PFSK-1 (cell line): ENCODE measurements around the gene ZBTB25.

Experiments used
- FOXP2 ChIP-seq: optimal IDR thresholded peaks from 2 replicates; pipeline ENCODE3; 2011; ENCODE audit warnings: borderline replicate concordance, control low read depth, inconsistent platforms; ENCODE audit not compliant: insufficient read depth; ENCODE audit errors: extremely low read length, extremely low read depth
- POLR2AphosphoS5 ChIP-seq: IDR thresholded peaks from 2 replicates; pipeline ENCODE4 v1.6.1; 2012; ENCODE audit warnings: low read depth, mild to moderate bottlenecking, control low read depth, low read length, moderate library complexity
- SIN3A ChIP-seq: IDR thresholded peaks from 2 replicates; pipeline ENCODE4 v1.6.1; 2012; ENCODE audit warnings: mild to moderate bottlenecking, low read length, moderate library complexity, borderline replicate concordance; ENCODE audit not compliant: insufficient read depth
- TAF1 ChIP-seq: IDR thresholded peaks from 2 replicates; pipeline ENCODE4 v1.6.1; 2012; ENCODE audit warnings: low read length, control low read depth, borderline replicate concordance; ENCODE audit not compliant: insufficient read depth
- TF ChIP-seq, protein P1 (sequence below), 2 experiments: IDR thresholded peaks; 2 replicates each; pipeline versions ENCODE4 v1.6.1 to v1.8.0; 2011 to 2012; ENCODE audit warnings: low read depth in 2 of 2, low read length in 2 of 2, control low read depth in 1 of 2, inconsistent platforms in 1 of 2, mild to moderate bottlenecking in 1 of 2, moderate library complexity in 1 of 2; ENCODE audit not compliant: insufficient read depth in 1 of 2

ZBTB25 gene

DNA sequence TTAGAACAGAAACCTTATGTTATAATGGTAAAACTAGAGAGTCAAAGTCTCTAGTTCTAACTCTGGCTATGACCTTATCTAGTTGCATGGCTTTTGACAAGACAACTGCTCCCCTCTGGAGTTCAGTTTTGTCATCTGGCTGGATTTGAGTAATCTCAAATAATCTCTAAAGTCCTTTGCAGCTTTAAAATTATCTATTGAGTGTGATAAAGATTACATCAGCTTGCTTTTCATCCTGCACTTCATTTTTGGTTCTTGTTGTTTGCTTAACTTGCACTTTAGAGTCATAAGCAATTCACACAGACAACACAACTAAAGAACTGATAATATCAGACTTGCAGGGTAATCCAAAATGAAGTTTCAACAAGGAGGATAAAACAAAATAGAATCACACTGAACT lies 36.1 kb downstream of the ZBTB25 start:
- no peak for TF ChIP-seq FOXP2
- TF ChIP-seq, protein P1, sequence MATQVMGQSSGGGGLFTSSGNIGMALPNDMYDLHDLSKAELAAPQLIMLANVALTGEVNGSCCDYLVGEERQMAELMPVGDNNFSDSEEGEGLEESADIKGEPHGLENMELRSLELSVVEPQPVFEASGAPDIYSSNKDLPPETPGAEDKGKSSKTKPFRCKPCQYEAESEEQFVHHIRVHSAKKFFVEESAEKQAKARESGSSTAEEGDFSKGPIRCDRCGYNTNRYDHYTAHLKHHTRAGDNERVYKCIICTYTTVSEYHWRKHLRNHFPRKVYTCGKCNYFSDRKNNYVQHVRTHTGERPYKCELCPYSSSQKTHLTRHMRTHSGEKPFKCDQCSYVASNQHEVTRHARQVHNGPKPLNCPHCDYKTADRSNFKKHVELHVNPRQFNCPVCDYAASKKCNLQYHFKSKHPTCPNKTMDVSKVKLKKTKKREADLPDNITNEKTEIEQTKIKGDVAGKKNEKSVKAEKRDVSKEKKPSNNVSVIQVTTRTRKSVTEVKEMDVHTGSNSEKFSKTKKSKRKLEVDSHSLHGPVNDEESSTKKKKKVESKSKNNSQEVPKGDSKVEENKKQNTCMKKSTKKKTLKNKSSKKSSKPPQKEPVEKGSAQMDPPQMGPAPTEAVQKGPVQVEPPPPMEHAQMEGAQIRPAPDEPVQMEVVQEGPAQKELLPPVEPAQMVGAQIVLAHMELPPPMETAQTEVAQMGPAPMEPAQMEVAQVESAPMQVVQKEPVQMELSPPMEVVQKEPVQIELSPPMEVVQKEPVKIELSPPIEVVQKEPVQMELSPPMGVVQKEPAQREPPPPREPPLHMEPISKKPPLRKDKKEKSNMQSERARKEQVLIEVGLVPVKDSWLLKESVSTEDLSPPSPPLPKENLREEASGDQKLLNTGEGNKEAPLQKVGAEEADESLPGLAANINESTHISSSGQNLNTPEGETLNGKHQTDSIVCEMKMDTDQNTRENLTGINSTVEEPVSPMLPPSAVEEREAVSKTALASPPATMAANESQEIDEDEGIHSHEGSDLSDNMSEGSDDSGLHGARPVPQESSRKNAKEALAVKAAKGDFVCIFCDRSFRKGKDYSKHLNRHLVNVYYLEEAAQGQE (IDR thresholded peaks at IDR 0.05; ENCODE audit: insufficient read depth in 1 of 2, low read depth in 2 of 2, low read length in 2 of 2): no peak
- no peak for TF ChIP-seq POLR2AphosphoS5
- no peak for TF ChIP-seq TAF1
- no peak for TF ChIP-seq SIN3A

DNA sequence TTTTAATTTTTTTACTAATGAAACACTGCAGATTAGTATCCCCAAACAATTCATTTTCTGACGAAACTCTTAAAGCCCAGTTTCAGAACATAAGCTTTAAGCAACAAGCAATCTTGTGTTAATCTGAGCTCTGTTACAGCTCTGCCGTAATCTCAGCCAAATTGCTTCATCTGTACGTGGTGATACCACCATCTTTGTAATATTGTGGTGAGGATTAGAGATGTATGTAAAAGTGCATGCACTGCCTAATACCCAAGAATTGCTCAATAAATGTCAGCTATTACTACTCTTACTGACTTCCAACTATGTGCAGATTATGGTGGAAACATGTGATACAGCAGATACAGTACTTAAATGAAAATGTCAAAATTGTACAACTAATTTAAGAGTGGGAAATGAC lies 36.5 kb downstream of the ZBTB25 start:
- TF ChIP-seq POLR2AphosphoS5 (no peak), FOXP2 (no peak), SIN3A (no peak), TAF1 (no peak)
- TF ChIP-seq, protein P1 (IDR thresholded peaks at IDR 0.05; ENCODE audit: insufficient read depth in 1 of 2, low read depth in 2 of 2, low read length in 2 of 2): no peak

DNA sequence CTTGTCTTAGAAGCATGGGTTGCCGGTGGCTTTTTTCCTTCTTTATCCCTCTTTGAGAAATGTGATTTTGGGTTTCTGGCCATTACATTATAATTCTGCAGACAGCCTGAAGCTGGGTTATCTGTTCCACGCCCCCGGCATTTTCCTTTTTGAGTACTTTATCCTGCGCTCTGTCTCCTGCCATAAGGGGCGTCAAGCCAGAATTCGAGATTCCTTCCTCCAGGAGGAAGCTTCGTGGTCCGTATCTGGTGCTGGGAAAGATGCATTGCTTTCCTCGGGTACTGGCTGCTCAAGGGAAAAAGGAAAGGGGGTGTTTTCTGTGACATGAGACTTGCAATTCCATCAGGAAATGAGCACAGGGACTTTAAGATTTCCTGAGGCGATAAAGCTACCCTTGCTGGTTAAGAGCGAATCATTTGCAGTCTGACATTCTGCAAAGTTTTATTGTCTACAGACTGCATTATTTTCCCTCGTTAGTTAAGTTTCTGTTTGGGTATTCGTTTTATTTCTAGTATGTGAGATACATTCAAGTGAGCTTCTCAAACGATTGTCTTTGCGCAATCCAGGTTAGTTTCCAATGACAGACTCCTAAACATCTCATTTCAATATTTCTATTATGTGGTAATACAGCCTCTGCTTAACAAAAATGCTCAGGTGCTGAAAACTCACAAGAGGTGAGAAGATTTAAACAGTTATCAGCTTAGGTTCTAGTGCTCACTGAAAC lies 37.6 kb downstream of the ZBTB25 start:
- TF ChIP-seq SIN3A (no peak), FOXP2 (no peak), TAF1 (no peak), POLR2AphosphoS5 (no peak)
- TF ChIP-seq, protein P1 (IDR thresholded peaks at IDR 0.05; ENCODE audit: insufficient read depth in 1 of 2, low read depth in 2 of 2, low read length in 2 of 2): no peak

DNA sequence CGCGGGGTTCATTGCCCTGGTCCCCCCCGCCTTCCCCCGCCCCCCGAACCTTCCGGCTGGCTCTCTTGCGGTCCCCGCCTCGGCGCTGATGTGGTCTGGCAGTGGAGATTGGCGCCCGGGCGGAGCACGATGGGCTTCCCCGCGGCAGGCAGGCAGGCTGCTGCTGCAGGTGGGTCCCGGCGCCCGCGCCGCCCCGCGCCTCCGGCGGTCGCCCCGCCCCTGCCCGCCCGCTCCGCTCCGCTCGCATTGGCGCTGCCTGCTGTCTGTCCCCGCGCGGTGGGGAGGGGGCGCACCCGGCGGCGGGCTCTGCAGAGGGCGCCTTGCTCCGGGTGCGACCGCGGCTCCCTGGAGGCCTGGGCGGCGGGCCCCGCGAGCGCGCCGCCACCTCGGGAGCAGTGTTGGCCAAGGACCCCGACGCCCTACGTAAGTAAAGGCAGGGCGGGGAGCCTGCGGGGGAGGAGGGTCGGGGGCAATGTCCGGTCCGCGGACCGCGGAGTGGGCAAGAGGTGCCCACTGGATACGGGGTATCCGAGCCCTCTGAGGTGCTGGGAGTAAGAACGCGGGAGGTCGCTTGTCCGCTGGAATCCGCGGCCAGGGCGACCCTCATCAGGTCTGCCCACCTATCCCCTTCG lies 38.3 kb downstream of the ZBTB25 start, which contains the start of gene AKAP5:
AKAP5 (plus strand) TSS at position 309 of the 632 bp plus-strand sequence. CDS start 2,896 bp downstream, outside the sequence.
- no peak for TF ChIP-seq SIN3A
- TF ChIP-seq, protein P1 (IDR thresholded peaks at IDR 0.05; ENCODE audit: insufficient read depth in 1 of 2, low read depth in 2 of 2, low read length in 2 of 2): no peak
- TF ChIP-seq POLR2AphosphoS5: no peak
- no peak for TF ChIP-seq TAF1
- TF ChIP-seq FOXP2: no peak

DNA sequence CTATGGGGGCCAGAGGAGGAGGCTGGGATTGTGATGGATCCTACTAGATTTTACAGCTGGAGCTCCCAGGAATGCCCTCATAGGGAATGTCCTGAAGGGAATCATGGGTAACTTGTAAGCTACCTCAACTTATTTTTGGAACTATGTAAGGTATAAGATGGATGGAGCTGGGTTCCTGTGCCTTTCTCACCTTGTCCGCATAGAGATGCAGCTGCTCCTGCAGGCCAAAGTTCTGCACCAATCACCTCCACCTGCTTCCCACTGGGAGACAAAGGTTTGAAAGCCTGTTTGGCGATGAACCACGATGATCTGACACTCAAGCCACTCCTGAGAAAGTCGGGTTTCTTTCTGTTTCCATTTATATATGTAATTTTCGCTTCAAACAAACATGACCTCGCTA lies 39.0 kb downstream of the ZBTB25 start:
- TF ChIP-seq, protein P1 (IDR thresholded peaks at IDR 0.05; ENCODE audit: insufficient read depth in 1 of 2, low read depth in 2 of 2, low read length in 2 of 2): no peak
- TF ChIP-seq POLR2AphosphoS5 (no peak), SIN3A (no peak), FOXP2 (no peak), TAF1 (no peak)
